Panc1 (cell line): ENCODE data around the gene ZNF396. TPM values are rescaled to one million over a fixed set of nuclear protein-coding genes. Genes with fewer than 3 reads are reported as not detected.

Experiments used
- ATAC-seq: fragments of 200-7000 bp; cut with Tn5 transposase; 2 replicates; pipeline ENCODE4 v1.9.1; 2020; ENCODE audit warnings: mild to moderate bottlenecking, moderate library complexity
- BruUV-seq: library from RNA; stranded (reverse); fragments of 400-500 nt; replicated peaks from 2 replicates; lab custom pipeline; 2021; lab: Mats Ljungman, UMichigan
- CTCF ChIA-PET: fragments of 300-600 bp; sonication (Branson Sonifier 250); formaldehyde crosslinking; loops from one replicate; lab custom pipeline; 2022; ENCODE audit warnings: antibody characterized with exemption; lab: Charles Lee
- POLR2A ChIA-PET: fragments of 300-600 bp; sonication (Branson Sonifier 250); formaldehyde crosslinking; loops from one replicate; lab custom pipeline; 2022; ENCODE audit warnings: antibody characterized with exemption; lab: Charles Lee
- DNase-seq: peaks from one replicate; pipeline ENCODE4 v3.0.0-alpha.2; 2010; ENCODE audit warnings: low read depth, low spot score
- H3K27ac ChIP-seq: 2 replicates; pipeline ENCODE4 v1.5.1; 2011; ENCODE audit warnings: mild to moderate bottlenecking, low read length, inconsistent platforms
- H3K27me3 ChIP-seq: fragments of 200-500 bp; sonication (Bioruptor generic); 2 replicates; pipeline ENCODE4 v1.6.0; 2014; ENCODE audit warnings: low read length, inconsistent platforms; ENCODE audit not compliant: control insufficient read depth, insufficient read depth
- H3K36me3 ChIP-seq: fragments of 200-500 bp; sonication (Bioruptor generic); 2 replicates; pipeline ENCODE4 v1.5.1; 2014; ENCODE audit warnings: inconsistent platforms, mild to moderate bottlenecking, low read length, moderate library complexity; ENCODE audit not compliant: control insufficient read depth, insufficient read depth
- H3K4me1 ChIP-seq: 2 replicates; pipeline ENCODE4 v1.5.1; 2011; ENCODE audit warnings: inconsistent platforms, mild to moderate bottlenecking, low read length, moderate library complexity; ENCODE audit not compliant: control insufficient read depth, insufficient read depth
- H3K4me3 ChIP-seq, 2 experiments: 2 replicates each; pipeline ENCODE4 v1.5.1; 2011 to 2012; ENCODE audit warnings: low read depth in 2 of 2, low read length in 2 of 2, mild to moderate bottlenecking in 2 of 2, inconsistent platforms in 1 of 2, moderate library complexity in 1 of 2
- H3K9me3 ChIP-seq: fragments of 200-500 bp; sonication (Bioruptor generic); 2 replicates; pipeline ENCODE4 v1.5.1; 2014; ENCODE audit warnings: low read depth, mild to moderate bottlenecking, inconsistent platforms, low read length, moderate library complexity; ENCODE audit not compliant: control insufficient read depth, insufficient read depth
- POLR2AphosphoS5 ChIP-seq: IDR thresholded peaks from 2 replicates; pipeline ENCODE4 v1.6.1; 2012; ENCODE audit warnings: mild to moderate bottlenecking, low read depth, low read length, moderate library complexity
- SIN3A ChIP-seq: IDR thresholded peaks from 2 replicates; pipeline ENCODE4 v1.6.1; 2012; ENCODE audit warnings: low read depth, mild to moderate bottlenecking, low read length, moderate library complexity, borderline replicate concordance; ENCODE audit not compliant: insufficient read depth
- TCF7L2 ChIP-seq: IDR thresholded peaks from 2 replicates; pipeline ENCODE4 v1.6.1; 2011; ENCODE audit warnings: mild to moderate bottlenecking, low read depth, low read length, inconsistent platforms
- in situ Hi-C: cut with HindIII; loops from 2 replicates; pipeline ENCODE4 v1.10.0; 2016; ENCODE audit warnings: low sequenced_read_pairs, low pct_unique_long_range_greater_than_20kb
- intact Hi-C: fragments of 100-400 bp; cut with micrococcal nuclease; formaldehyde crosslinking; loops from one replicate; pipeline ENCODE4 v1.10.0; 2022; ENCODE audit not compliant: unreplicated experiment
- total RNA-seq: library from RNA; stranded (reverse); gene quantifications from one replicate; pipeline ENCODE4 v1.2.1, GENCODE V29; 2021; ENCODE audit not compliant: unreplicated experiment
- TF ChIP-seq, protein P1 (sequence below): fragments of 450-650 bp; IDR thresholded peaks from 2 replicates; pipeline ENCODE4 v1.5.1; 2017; ENCODE audit warnings: mild to moderate bottlenecking
- TF ChIP-seq, protein P2 (sequence below), 2 experiments: IDR thresholded peaks; 2 replicates each; pipeline ENCODE4 v1.6.1; 2011 to 2012; ENCODE audit warnings: low read depth in 2 of 2, control low read depth in 1 of 2, low read length in 1 of 2, mild to moderate bottlenecking in 1 of 2, moderate library complexity in 1 of 2; ENCODE audit not compliant: insufficient read depth in 1 of 2

The ZNF396 gene
- total RNA-seq, 1 experiment from 2014 or later: 2.8 TPM

DNA sequence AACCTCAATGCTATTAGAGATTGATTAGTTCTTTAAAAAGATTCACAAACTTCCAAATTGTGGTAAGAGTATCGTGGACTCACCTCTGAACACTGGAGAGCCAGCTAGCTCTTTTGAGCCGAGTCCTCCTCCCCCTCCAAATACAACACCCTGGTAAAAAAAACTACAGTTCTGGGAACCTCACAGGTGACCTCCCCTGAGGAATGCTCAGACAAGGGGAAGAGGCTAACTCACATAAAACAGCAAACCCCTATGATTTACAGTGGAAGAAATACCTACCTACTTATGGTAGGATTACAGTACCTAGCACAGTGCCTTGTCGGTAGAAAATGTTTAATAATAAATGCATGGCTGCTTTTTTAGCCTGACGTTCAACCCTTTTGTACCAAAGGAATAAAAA is 41.3 kb downstream of the ZNF396 start:
- no peak overlapping the region for H3K27ac ChIP-seq
- H3K4me3 ChIP-seq: no peak overlapping the region
- CTCF ChIA-PET: no interaction called here
- POLR2A ChIA-PET: no interaction called here
- no peaks in the 10 kb centered on the region; the same call in 1 of the 2 replicates for H3K4me1 ChIP-seq
- no peak for DNase-seq
- in situ Hi-C loops (no loop called here), intact Hi-C loops (no loop called here)
- no peaks in the 10 kb centered on the region for H3K27me3 ChIP-seq
- TSS peak; percentile 5 for BruUV-seq
- TF ChIP-seq, protein P1, sequence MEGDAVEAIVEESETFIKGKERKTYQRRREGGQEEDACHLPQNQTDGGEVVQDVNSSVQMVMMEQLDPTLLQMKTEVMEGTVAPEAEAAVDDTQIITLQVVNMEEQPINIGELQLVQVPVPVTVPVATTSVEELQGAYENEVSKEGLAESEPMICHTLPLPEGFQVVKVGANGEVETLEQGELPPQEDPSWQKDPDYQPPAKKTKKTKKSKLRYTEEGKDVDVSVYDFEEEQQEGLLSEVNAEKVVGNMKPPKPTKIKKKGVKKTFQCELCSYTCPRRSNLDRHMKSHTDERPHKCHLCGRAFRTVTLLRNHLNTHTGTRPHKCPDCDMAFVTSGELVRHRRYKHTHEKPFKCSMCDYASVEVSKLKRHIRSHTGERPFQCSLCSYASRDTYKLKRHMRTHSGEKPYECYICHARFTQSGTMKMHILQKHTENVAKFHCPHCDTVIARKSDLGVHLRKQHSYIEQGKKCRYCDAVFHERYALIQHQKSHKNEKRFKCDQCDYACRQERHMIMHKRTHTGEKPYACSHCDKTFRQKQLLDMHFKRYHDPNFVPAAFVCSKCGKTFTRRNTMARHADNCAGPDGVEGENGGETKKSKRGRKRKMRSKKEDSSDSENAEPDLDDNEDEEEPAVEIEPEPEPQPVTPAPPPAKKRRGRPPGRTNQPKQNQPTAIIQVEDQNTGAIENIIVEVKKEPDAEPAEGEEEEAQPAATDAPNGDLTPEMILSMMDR: no peak
- TF ChIP-seq SIN3A (no peak), POLR2AphosphoS5 (no peak)
- no peaks in the 10 kb centered on the region for H3K9me3 ChIP-seq
- ATAC-seq: no peak
- H3K36me3 ChIP-seq: peaks cover 60% of the 10 kb centered on the region

DNA sequence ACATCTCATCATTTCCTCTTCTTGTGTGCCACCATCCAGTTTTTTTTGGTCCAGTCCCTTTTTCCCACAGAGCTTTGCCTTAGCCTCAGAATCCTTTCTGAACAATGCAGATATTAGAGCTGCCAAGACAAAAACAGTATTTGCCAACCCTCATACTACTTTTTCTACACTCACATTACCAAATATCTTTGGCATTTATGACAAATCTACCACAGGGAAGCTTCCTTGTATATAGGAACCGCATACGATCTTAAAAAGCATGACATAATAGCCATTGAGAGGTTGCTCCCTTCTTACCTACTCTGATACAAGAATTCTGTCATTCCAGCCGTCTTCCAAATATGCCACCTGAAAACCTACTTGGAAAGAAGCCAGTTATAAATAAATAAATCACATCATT is 42.3 kb downstream of the ZNF396 start:
- DNase-seq (no peak), ATAC-seq (no peak)
- H3K27me3 ChIP-seq: no peaks in the 10 kb centered on the region
- TF ChIP-seq TCF7L2 (no peak), POLR2AphosphoS5 (no peak), SIN3A (no peak)
- TF ChIP-seq, protein P1: no peak
- TF ChIP-seq, protein P2, sequence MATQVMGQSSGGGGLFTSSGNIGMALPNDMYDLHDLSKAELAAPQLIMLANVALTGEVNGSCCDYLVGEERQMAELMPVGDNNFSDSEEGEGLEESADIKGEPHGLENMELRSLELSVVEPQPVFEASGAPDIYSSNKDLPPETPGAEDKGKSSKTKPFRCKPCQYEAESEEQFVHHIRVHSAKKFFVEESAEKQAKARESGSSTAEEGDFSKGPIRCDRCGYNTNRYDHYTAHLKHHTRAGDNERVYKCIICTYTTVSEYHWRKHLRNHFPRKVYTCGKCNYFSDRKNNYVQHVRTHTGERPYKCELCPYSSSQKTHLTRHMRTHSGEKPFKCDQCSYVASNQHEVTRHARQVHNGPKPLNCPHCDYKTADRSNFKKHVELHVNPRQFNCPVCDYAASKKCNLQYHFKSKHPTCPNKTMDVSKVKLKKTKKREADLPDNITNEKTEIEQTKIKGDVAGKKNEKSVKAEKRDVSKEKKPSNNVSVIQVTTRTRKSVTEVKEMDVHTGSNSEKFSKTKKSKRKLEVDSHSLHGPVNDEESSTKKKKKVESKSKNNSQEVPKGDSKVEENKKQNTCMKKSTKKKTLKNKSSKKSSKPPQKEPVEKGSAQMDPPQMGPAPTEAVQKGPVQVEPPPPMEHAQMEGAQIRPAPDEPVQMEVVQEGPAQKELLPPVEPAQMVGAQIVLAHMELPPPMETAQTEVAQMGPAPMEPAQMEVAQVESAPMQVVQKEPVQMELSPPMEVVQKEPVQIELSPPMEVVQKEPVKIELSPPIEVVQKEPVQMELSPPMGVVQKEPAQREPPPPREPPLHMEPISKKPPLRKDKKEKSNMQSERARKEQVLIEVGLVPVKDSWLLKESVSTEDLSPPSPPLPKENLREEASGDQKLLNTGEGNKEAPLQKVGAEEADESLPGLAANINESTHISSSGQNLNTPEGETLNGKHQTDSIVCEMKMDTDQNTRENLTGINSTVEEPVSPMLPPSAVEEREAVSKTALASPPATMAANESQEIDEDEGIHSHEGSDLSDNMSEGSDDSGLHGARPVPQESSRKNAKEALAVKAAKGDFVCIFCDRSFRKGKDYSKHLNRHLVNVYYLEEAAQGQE (IDR thresholded peaks at IDR 0.05; ENCODE audit: insufficient read depth in 1 of 2, low read depth in 2 of 2, low read length in 1 of 2): no peak
- no peaks in the 10 kb centered on the region for H3K9me3 ChIP-seq
- CTCF ChIA-PET: no interaction called here
- H3K4me3 ChIP-seq: no peak overlapping the region
- H3K27ac ChIP-seq: no peak overlapping the region
- intact Hi-C loops (no loop called here), in situ Hi-C loops (no loop called here)
- no peaks in the 10 kb centered on the region for H3K4me1 ChIP-seq
- H3K36me3 ChIP-seq: peaks cover 55% of the 10 kb centered on the region
- BruUV-seq: TSS peak; percentile 2
- POLR2A ChIA-PET: no interaction called here
